Stimulated activated CD8-positive, alpha-beta memory T cell treated with anti-CD3 and anti-CD28 coated beads, Interleukin-2, amount 100 ng/mL, for 1 hour (primary cell): ENCODE results near the gene FAIM2.

Experiments used
- DNase-seq, 2 donors: peaks; one replicate each; pipeline ENCODE4 v3.0.0-alpha.2; 2020; ENCODE audit warnings: low read depth in 2 of 2

Gene FAIM2

GRCh38 chr12:49894751-49895148, 8.9 kb downstream of the FAIM2 start:
- no peak for DNase-seq

DNA sequence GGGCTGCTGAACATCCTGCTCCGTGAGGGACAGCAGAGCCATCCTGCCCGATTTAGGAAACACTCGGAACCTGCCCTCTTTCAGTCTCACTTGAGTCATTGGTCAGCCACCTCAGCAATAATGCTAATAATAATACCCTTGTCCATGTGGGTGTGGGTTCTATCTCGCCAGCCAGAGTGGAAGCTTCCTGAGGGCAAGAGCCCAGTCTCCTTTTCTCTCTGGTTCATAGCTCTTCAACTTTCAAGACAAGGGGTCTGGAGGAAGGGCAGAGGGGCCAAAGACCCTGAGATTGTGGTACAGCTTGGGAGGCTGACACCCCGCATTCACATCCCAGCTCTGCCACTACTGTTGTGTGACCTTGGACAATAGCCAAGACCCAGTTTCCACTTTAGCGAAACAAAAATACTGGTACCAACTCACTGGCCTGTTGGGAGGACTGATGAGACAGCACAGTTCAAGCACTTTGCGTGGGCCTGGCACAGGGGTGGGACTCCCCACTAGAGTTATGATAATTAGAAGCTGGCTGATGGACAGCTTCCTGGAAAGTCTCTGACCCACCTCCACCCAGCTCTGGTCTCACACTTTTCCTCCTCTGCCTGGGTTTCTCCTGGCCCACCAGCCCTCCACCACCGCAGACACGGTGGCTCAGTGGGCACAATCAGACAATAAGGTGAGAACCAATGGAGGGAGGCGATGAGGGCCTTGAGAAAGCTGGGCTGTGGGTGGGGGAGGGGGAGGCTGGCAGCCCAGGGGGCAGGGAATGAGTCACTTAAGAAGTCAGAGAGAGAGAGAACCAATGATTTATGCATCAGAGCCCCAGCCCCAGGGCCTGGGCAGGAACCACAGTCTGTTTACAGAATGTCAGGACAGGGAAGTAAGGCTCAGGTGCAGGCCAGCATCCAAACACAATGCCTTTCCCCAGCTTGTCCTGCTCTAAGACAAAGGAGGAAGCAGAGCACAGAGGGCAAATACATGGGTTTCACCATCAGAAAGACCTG, 9.6 kb downstream of the FAIM2 start:
- no peak for DNase-seq

- DNase-seq = no peak
Measured at GRCh38 chr12:49892732-49893317, 10.9 kb downstream of the FAIM2 start.

- DNase-seq = no peak
Measured at GRCh38 chr12:49892084-49892731, 11.5 kb downstream of the FAIM2 start.

DNA sequence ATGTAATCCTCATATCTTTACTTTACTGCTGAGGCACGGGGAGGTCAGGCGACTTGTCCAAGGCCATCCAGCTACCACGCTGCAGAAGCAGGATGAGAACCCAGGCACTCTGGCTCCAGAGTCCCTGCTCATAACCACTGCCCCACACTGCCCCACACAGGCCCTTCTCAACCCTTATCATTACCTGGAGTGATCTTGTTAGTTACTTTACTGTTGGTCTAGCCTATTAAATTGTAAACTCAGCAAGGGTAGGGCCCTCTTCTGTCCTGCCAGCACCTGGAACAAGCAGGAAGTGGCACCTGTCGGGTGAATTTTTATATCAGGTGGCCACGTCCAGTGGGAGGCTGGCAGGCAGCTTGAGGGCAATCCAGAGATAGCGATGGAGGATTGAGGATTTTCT, 12.2 kb downstream of the FAIM2 start:
- DNase-seq = no peak

DNA sequence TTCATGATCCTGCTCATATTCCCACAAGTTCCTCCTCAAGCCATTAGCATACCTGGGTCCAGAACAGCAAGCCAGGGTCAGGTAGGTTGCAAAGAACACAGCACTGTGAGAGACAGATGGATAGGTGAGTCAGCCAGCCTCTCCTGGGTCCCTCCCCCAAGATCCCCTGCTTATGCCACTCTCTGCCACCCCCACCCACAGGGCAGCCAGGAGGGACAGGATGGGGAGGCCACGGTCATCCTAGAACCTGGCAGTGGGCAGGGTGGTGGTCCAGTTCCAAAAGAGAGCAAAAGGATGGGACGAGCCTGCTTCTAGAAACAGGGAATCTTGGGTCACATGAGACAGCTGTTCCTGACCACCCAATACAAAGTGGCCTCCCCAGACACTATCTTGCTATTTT, 12.7 kb downstream of the FAIM2 start:
- no peak for DNase-seq

DNA sequence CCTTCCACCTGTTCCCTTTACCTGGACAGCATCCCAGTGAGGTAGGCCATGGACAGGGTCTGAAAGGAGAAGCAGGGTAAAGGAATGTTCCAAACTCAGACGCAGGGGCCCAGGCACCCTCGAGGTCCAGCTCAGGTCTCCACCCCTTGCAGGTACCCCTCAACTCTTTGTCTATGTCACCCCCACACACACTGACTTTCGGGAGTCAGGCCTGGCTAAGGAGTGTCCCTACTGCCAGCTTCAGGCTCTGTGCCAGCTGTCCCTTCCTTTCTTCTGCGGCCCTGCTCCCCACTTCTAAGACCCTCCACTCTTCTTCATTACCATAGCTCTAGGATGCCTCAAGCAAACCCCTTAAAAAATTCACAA, 13.6 kb downstream of the FAIM2 start:
- DNase-seq = no peak

- no peak for DNase-seq
Measured at GRCh38 chr12:49889361-49890095, 14.2 kb downstream of the FAIM2 start.

- no peak for DNase-seq
Measured at GRCh38 chr12:49888461-49889151, 15.1 kb downstream of the FAIM2 start.

DNA sequence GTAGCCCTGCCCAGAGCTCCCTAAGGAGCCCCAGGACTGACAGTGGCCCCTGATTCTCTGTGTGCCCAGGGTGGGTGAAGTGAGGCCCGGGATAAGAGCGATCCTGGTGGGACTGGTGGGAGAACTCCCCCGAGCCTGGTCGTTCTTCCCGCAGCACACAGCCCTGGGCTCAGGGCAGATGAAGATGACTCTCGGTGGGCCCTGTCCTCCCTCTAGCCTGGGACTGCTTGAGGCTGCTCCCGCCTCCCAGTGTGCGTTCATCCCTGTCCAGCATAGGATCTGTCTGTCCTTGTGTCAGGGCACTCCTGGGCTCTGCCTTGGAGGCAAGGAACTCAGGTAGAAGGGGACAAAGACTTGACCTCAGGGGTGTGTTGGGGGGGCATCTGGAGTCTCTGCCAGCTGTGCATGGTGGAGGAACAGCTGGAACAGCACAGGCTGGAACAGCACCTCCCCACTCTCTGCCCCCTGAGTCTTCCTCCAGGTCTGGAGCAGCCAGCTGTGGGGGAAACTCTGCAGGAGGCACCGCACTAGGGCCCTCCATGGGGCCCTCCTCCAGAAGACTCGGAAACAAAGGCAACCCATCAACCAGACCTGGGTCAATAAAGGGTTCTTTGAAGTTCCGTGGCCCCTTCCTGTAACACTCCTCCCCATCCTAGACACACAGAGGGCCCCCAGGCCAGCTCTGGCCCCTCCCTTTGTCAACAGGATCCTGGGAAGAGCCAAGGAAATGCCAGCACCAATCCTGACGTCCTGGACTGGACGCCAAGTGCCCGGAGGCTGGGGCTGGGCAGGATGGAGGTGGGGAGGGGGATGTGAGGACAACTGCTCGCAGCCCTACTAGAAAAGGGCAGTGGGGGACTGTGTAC, 15.9 kb downstream of the FAIM2 start:
- DNase-seq = no peak

DNA sequence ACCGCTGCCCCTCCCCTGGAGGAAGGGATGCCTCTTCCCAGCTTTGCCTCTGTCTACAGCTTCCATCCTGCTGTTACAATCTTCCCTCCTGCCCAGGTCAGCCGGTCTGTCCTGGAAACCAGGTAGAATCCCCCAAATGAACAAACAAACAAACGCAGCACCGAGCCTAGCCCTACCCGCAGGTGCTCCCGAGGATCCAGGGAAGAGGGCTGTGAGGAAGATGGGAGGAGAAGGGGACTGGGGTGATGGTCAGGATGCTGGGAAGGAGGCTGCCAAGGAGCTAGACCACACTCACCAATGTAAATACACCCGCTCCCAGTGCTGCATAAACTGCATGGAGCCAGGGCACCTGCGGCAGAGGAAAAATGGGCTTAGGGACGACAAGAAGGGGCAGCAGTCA, 16.6 kb downstream of the FAIM2 start:
- no peak for DNase-seq

GRCh38 chr12:49885663-49886461, 17.8 kb downstream of the FAIM2 start:
- DNase-seq = no peak

DNA sequence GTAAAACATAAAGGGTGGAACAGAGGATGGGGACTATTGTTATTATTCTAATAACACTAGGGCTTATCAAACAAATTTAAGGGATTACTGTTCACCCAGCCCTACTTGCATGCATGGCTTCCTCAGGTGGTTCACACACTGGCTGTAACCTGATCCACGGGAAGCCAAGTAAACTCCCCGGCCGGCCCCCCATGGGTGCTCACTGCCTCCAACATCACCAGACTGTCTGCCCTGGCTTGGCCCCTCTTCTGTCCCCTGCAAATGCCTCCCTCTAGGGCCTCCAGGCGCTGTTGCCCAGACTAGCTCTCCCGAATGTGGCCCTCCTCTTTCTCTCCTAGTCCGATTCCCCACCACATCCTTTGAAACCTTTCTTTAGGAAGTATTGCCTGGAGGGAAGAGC, 18.6 kb downstream of the FAIM2 start:
- DNase-seq = no peak

DNA sequence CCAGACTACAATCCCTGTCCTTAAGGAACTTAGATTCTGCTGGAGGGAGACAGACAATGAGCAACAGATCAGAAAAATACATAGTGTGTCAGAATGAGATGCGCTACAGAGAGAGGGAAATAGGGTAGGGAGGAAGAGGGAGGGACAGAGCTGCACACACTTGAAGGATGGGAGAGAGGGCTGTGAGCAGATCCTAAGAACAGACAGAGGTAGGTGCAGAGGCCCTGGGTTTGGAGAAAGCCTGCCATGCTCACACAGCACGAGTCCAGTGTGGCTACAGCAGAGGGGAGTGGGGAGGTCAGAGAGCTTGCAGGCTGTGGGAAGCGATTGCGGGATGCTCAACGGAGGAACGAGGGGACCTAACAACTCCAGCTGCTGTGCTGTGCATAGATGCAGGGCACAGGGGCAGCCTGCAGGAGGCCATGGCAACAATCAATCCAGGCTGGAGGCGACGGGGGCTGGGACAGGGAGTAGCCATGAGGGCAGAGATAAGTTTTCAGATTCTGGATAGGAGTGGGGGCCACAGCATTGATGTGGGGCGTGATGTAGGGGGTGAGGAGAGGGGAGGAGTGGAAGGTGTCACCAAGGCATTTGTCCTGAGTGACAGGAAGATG, 20.7 kb downstream of the FAIM2 start:
- DNase-seq = no peak

GRCh38 chr12:49882248-49882850, 21.4 kb downstream of the FAIM2 start:
- DNase-seq = no peak

- DNase-seq = no peak
Measured at GRCh38 chr12:49881415-49882247, 22.1 kb downstream of the FAIM2 start.

GRCh38 chr12:49880756-49881414, 22.8 kb downstream of the FAIM2 start:
- no peak for DNase-seq
